SU-DHL-6 (cell line): Measurements from ENCODE around the gene DTYMK.

Source experiments
- CTCF ChIP-seq: fragments of 200-600 bp; sonication (generic); IDR thresholded peaks from one replicate; pipeline ENCODE4 v1.5.1; 2017; ENCODE audit warnings: antibody characterized with exemption, mild to moderate bottlenecking, low read length, moderate library complexity; ENCODE audit not compliant: insufficient read depth, poor library complexity, severe bottlenecking
- EZH2phosphoT487 ChIP-seq: fragments of 200-600 bp; sonication (generic), shearing (Covaris generic); conservative IDR thresholded peaks from 2 replicates; pipeline ENCODE4 v1.6.1; 2018; ENCODE audit warnings: mild to moderate bottlenecking, antibody characterized with exemption, low read length, moderate library complexity, mixed read lengths

- TF ChIP-seq CTCF (no peak), EZH2phosphoT487 (no peak)
These were observed 16.5 kb upstream of the DTYMK start for GRCh38 chr2:241703032-241703604.
